HFFc6 (cell line): ENCODE measurements around the gene P3R3URF. TPM values are rescaled to one million over a fixed set of nuclear protein-coding genes. Genes with fewer than 3 reads are reported as not detected.

Experiments
- DNase-seq: peaks from one replicate; pipeline ENCODE4 v3.0.0-alpha.2; 2018
- H3K27ac Mint-ChIP-seq: 2 replicates; pipeline ENCODE4 v1.8.0; 2020; ENCODE audit warnings: mild to moderate bottlenecking, mixed read lengths
- H3K27me3 Mint-ChIP-seq: 2 replicates; pipeline ENCODE4 v1.8.0; 2021; ENCODE audit warnings: mild to moderate bottlenecking, moderate library complexity, mixed read lengths; ENCODE audit not compliant: insufficient read depth
- H3K36me3 Mint-ChIP-seq: 2 replicates; pipeline ENCODE4 v1.8.0; 2021; ENCODE audit warnings: low read depth, mixed read lengths
- H3K4me1 Mint-ChIP-seq: 2 replicates; pipeline ENCODE4 v1.8.0; 2020; ENCODE audit warnings: low read depth, mixed read lengths
- H3K4me3 Mint-ChIP-seq: 2 replicates; pipeline ENCODE4 v1.8.0; 2020; ENCODE audit warnings: mild to moderate bottlenecking, moderate library complexity, mixed read lengths
- H3K9me3 Mint-ChIP-seq: 2 replicates; pipeline ENCODE4 v1.8.0; 2020; ENCODE audit warnings: mild to moderate bottlenecking, mixed read lengths
- CTCF ChIP-seq: fragments of 200-600 bp; sonication (generic); IDR thresholded peaks from 2 replicates; pipeline ENCODE4 v1.5.0; 2021; ENCODE audit warnings: antibody characterized with exemption, mild to moderate bottlenecking
- total RNA-seq, 6 experiments: library from RNA; stranded (reverse); fragmentation: NEBNext Ultra II Directional; extraction: Animal tissue kit (Norgen Biotek cat#: 25700); gene quantifications; 2 replicates in 1 of 6; 3 replicates in 5 of 6; pipeline ENCODE4 v1.2.3, GENCODE V29; 2021

The P3R3URF gene
- total RNA-seq, 6 experiments from 2014 or later = not detected

- Mint-ChIP-seq H3K27me3 (peaks cover 10% of the 10 kb centered on the region), H3K9me3 (no peaks in the 10 kb centered on the region), H3K4me1 (peaks cover 42% of the 10 kb centered on the region), H3K36me3 (no peaks in the 10 kb centered on the region), H3K27ac (no peak overlapping the region), H3K4me3 (no peak overlapping the region)
- DNase-seq = no peak
- no peak for TF ChIP-seq CTCF
These were observed 39.6 kb downstream of the P3R3URF start for GRCh38 chr1:46136711-46137110.

GRCh38 chr1:46134660-46135331 is 41.5 kb downstream of the P3R3URF start:
- TF ChIP-seq CTCF = no peak
- Mint-ChIP-seq H3K36me3 (no peaks in the 10 kb centered on the region), H3K4me1 (peaks cover 60% of the 10 kb centered on the region), H3K27me3 (peaks cover 7% of the 10 kb centered on the region), H3K27ac (peak overlapping the region; percentile 39), H3K4me3 (no peak overlapping the region), H3K9me3 (no peaks in the 10 kb centered on the region)
- peak; percentile 75 for DNase-seq

- H3K4me1 Mint-ChIP-seq = peaks cover 67% of the 10 kb centered on the region
These were observed 42.4 kb downstream of the P3R3URF start for GRCh38 chr1:46133781-46134350.

GRCh38 chr1:46133181-46133658 is 43.1 kb downstream of the P3R3URF start:
- Mint-ChIP-seq H3K9me3 (no peaks in the 10 kb centered on the region), H3K27ac (peak overlapping the region; percentile 100), H3K4me1 (peaks cover 71% of the 10 kb centered on the region), H3K4me3 (peak overlapping the region; percentile 96), H3K36me3 (no peaks in the 10 kb centered on the region), H3K27me3 (peaks cover 7% of the 10 kb centered on the region)
- DNase-seq = no peak
- TF ChIP-seq CTCF = no peak

More at GRCh38 chr1:46133781-46134350, 42.4 kb downstream of the P3R3URF start:
- H3K9me3 Mint-ChIP-seq = no peaks in the 10 kb centered on the region
- peak overlapping the region; percentile 96 for H3K4me3 Mint-ChIP-seq
- peaks cover 5% of the 10 kb centered on the region for H3K27me3 Mint-ChIP-seq
- no peak for DNase-seq
- no peaks in the 10 kb centered on the region for H3K36me3 Mint-ChIP-seq
- H3K27ac Mint-ChIP-seq = peak overlapping the region; percentile 100
- TF ChIP-seq CTCF = no peak

- Mint-ChIP-seq H3K4me1 (peaks cover 66% of the 10 kb centered on the region), H3K27ac (peak within 1 kb of the TSS; percentile 100), H3K27me3 (peaks cover 8% of the 10 kb centered on the region), H3K9me3 (no peaks in the 10 kb centered on the region), H3K36me3 (0 out of 2 replicates have a peak, but pooled peaks cover 5% of the 10 kb centered on the region), H3K4me3 (peak within 1 kb of the TSS; percentile 96)
- TF ChIP-seq CTCF = no peak; the same call in 1 of the 2 replicates
- peak; percentile 99 for DNase-seq
These were observed 43.6 kb downstream of the P3R3URF start, which contains the start of gene PIK3R3 for GRCh38 chr1:46132529-46133180. PIK3R3 (minus strand) TSS chr1:46132629; CDS start chr1:46131952, 677 bp downstream.
